IPS-18a (cell line): ENCODE results near the gene LRRC57.
A peak's percentile ranks its signal among the peaks of the same experiment; 100 is the strongest.

Source experiments
- H3K27ac ChIP-seq: one replicate; pipeline ENCODE4 v1.5.1; 2013; ENCODE audit warnings: low read length
- H3K27me3 ChIP-seq: one replicate; pipeline ENCODE4 v1.6.1; 2013; ENCODE audit warnings: mild to moderate bottlenecking, low read length; ENCODE audit not compliant: control insufficient read depth, insufficient read depth
- H3K36me3 ChIP-seq: one replicate; pipeline ENCODE4 v1.6.1; 2013; ENCODE audit warnings: low read depth, low read length; ENCODE audit not compliant: control insufficient read depth
- H3K4me1 ChIP-seq: one replicate; pipeline ENCODE4 v1.6.1; 2013; ENCODE audit warnings: low read depth, low read length; ENCODE audit not compliant: control insufficient read depth
- H3K4me3 ChIP-seq: one replicate; pipeline ENCODE4 v1.5.1; 2013; ENCODE audit warnings: low read length
- H3K9ac ChIP-seq: one replicate; pipeline ENCODE4 v1.6.1; 2013; ENCODE audit warnings: mild to moderate bottlenecking, low read length, moderate library complexity
- H3K9me3 ChIP-seq: one replicate; pipeline ENCODE4 v1.6.1; 2013; ENCODE audit warnings: low read depth, low read length; ENCODE audit not compliant: control insufficient read depth

LRRC57 gene

DNA sequence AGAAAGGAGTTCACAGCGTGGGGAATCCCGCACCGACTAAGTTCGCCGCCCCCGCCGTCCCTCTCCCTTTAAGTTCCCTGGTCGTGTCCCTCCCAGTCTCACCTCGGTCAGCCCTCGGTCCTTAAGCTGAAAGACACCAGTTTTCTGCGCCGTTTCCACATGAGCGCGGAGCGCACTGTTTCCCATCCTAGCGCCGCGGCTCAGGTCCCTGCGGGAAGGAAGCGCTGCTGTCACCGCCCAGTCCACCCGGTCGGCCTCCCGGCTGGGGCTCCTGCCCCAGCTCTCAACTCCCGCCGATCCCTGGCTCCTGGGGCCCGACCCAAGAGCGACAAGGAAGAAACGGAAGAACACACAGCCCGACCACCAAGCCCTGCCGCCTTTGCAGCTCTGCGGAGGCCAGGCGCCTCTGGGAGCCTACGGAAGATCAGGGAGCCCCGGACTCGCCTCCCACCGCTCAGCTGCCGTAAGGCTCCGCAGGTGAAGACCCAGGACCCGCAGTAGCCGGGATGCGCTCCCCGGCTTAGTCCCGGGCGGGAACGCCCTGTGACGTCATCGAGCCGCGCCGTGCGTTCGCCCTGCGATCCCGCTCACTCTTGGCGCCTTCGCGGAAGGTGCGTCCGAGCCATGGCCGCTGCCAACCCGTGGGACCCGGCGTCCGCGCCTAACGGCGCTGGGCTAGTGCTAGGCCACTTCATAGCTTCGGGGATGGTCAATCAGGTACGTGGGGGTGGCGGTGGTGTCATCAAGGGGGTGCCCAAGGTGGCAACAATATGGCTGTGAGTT lies at the start of gene LRRC57, which contains the start of gene HAUS2:
TSS of gene LRRC57 (minus strand) at position 545 of the 783 bp plus-strand sequence. CDS start at position 186, 359 bp downstream.
TSS of gene HAUS2 (plus strand) at position 590 of the 783 bp plus-strand sequence. CDS start at position 625, 35 bp downstream.
- H3K9ac ChIP-seq: peak within 1 kb of the TSS; percentile 78
- peak within 1 kb of the TSS; percentile 90 for H3K27ac ChIP-seq
- H3K9me3 ChIP-seq: no peaks in the 10 kb centered on the region
- peaks cover 9% of the 10 kb centered on the region for H3K36me3 ChIP-seq
- peak within 1 kb of the TSS; percentile 82 for H3K4me3 ChIP-seq
- H3K4me1 ChIP-seq: peaks cover 8% of the 10 kb centered on the region
- no peaks in the 10 kb centered on the region for H3K27me3 ChIP-seq

- Histone ChIP-seq H3K36me3 (no peaks in the 10 kb centered on the region), H3K9me3 (no peaks in the 10 kb centered on the region), H3K27me3 (no peaks in the 10 kb centered on the region), H3K4me1 (no peaks in the 10 kb centered on the region), H3K9ac (no peak overlapping the region), H3K27ac (no peak overlapping the region), H3K4me3 (no peak overlapping the region)
Measured at GRCh38 chr15:42595626-42596240, 47.1 kb upstream of the LRRC57 start.

- Histone ChIP-seq H3K9ac (no peak overlapping the region), H3K4me1 (no peaks in the 10 kb centered on the region)
Measured at GRCh38 chr15:42594095-42594494, 45.5 kb upstream of the LRRC57 start.

GRCh38 chr15:42593143-42593542 lies 44.5 kb upstream of the LRRC57 start:
- no peak overlapping the region for H3K9ac ChIP-seq
- no peaks in the 10 kb centered on the region for H3K36me3 ChIP-seq
- H3K27me3 ChIP-seq: no peaks in the 10 kb centered on the region
- H3K27ac ChIP-seq: no peak overlapping the region
- no peaks in the 10 kb centered on the region for H3K9me3 ChIP-seq
- H3K4me3 ChIP-seq: no peak overlapping the region
- no peaks in the 10 kb centered on the region for H3K4me1 ChIP-seq

More at GRCh38 chr15:42594095-42594494, 45.5 kb upstream of the LRRC57 start:
- Histone ChIP-seq H3K27ac (no peak overlapping the region), H3K36me3 (no peaks in the 10 kb centered on the region), H3K27me3 (no peaks in the 10 kb centered on the region), H3K9me3 (no peaks in the 10 kb centered on the region), H3K4me3 (no peak overlapping the region)

- no peaks in the 10 kb centered on the region for H3K4me1 ChIP-seq
Measured at GRCh38 chr15:42592716-42593115, 44.1 kb upstream of the LRRC57 start.

GRCh38 chr15:42591238-42591934 lies 42.8 kb upstream of the LRRC57 start:
- H3K9ac ChIP-seq: no peak overlapping the region
- no peaks in the 10 kb centered on the region for H3K9me3 ChIP-seq
- no peak overlapping the region for H3K27ac ChIP-seq
- H3K27me3 ChIP-seq: no peaks in the 10 kb centered on the region
- no peaks in the 10 kb centered on the region for H3K4me1 ChIP-seq
- H3K4me3 ChIP-seq: no peak overlapping the region
- H3K36me3 ChIP-seq: no peaks in the 10 kb centered on the region

More at GRCh38 chr15:42592716-42593115, 44.1 kb upstream of the LRRC57 start:
- Histone ChIP-seq H3K9ac (no peak overlapping the region), H3K36me3 (no peaks in the 10 kb centered on the region), H3K4me3 (no peak overlapping the region), H3K27me3 (no peaks in the 10 kb centered on the region), H3K27ac (no peak overlapping the region), H3K9me3 (no peaks in the 10 kb centered on the region)

- Histone ChIP-seq H3K4me3 (no peak overlapping the region), H3K9ac (no peak overlapping the region), H3K36me3 (no peaks in the 10 kb centered on the region), H3K4me1 (no peaks in the 10 kb centered on the region), H3K9me3 (no peaks in the 10 kb centered on the region), H3K27me3 (no peaks in the 10 kb centered on the region), H3K27ac (no peak overlapping the region)
Measured at GRCh38 chr15:42590619-42591237, 42.1 kb upstream of the LRRC57 start.

- Histone ChIP-seq H3K4me3 (peak overlapping the region; percentile 9), H3K4me1 (peaks cover 33% of the 10 kb centered on the region), H3K27ac (no peak overlapping the region), H3K9me3 (no peaks in the 10 kb centered on the region), H3K9ac (no peak overlapping the region), H3K27me3 (peaks cover 37% of the 10 kb centered on the region), H3K36me3 (no peaks in the 10 kb centered on the region)
Measured at GRCh38 chr15:42584031-42584765, 35.6 kb upstream of the LRRC57 start.

- H3K9me3 ChIP-seq: no peaks in the 10 kb centered on the region
- H3K9ac ChIP-seq: no peak overlapping the region
- peaks cover 33% of the 10 kb centered on the region for H3K4me1 ChIP-seq
- peaks cover 46% of the 10 kb centered on the region for H3K27me3 ChIP-seq
- no peak overlapping the region for H3K4me3 ChIP-seq
- no peak overlapping the region for H3K27ac ChIP-seq
- no peaks in the 10 kb centered on the region for H3K36me3 ChIP-seq
Measured at GRCh38 chr15:42582569-42583375, 34.2 kb upstream of the LRRC57 start.

- Histone ChIP-seq H3K36me3 (no peaks in the 10 kb centered on the region), H3K9ac (peak overlapping the region; percentile 26), H3K9me3 (no peaks in the 10 kb centered on the region), H3K4me3 (peak overlapping the region; percentile 52), H3K27me3 (peaks cover 61% of the 10 kb centered on the region), H3K27ac (no peak overlapping the region), H3K4me1 (peaks cover 33% of the 10 kb centered on the region)
Measured at GRCh38 chr15:42581272-42581730, 32.7 kb upstream of the LRRC57 start.
